Measurements from ENCODE around the gene ODC1. TPM values are rescaled to one million over a fixed set of nuclear protein-coding genes. Genes with fewer than 3 reads are reported as not detected.

ODC1 gene
- total RNA-seq, 2 donors from 2014 or later = 104 to 123 TPM

GRCh38 chr2:10473121-10473756 lies 25.1 kb upstream of the ODC1 start:
- Histone ChIP-seq H3K36me3 (no peaks in the 10 kb centered on the region), H3K4me3 (no peak overlapping the region), H3K27me3 (replicated peaks; ENCODE audit: insufficient read depth) (no peaks in the 10 kb centered on the region), H3K9me3 (no peaks in the 10 kb centered on the region), H3K27ac (no peak overlapping the region), H3K4me1 (ENCODE audit: control insufficient read depth in 1 of 2, low read depth in 2 of 2) (no peaks in the 10 kb centered on the region)
- TF ChIP-seq CTCF (IDR thresholded peaks at IDR 0.05) = no peak
- no peak for DNase-seq (ENCODE audit: low spot score)
- no peak for ATAC-seq (ENCODE audit: insufficient number of reproducible peaks, low FRiP score, low read depth)

GRCh38 chr2:10471955-10472354 lies 23.8 kb upstream of the ODC1 start:
- TF ChIP-seq CTCF (IDR thresholded peaks at IDR 0.05) = no peak
- DNase-seq (ENCODE audit: low spot score) (no peak), ATAC-seq (ENCODE audit: insufficient number of reproducible peaks, low FRiP score, low read depth) (no peak)
- Histone ChIP-seq H3K27ac (no peak overlapping the region), H3K4me1 (ENCODE audit: control insufficient read depth in 1 of 2, low read depth in 2 of 2) (no peaks in the 10 kb centered on the region), H3K36me3 (no peaks in the 10 kb centered on the region), H3K4me3 (no peak overlapping the region), H3K9me3 (no peaks in the 10 kb centered on the region), H3K27me3 (replicated peaks; ENCODE audit: insufficient read depth) (no peaks in the 10 kb centered on the region)

DNA sequence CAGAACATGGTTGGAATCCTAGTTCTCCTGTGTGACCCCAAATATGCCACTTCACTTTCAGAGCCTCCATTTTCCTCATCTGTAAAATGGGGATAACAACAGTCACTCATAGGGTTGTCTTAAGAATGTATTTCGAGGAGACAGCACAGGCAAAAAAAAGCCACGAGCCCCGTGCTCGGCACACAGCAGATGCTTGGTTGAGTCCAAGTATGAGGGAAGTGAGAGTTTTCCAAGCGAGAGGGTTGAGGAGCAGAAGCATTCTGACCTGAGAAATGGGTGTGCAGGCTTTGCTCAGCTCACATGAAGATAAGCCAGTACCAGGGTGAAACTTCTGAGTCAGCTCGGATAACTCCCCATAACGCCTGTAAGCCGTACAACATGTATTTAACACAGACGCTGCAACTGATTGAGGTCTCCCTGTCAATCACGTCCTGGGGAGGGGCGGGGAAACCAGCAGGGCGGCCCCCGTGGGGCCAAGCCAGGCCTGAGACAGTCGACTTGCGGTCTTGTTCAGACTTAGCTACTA lies 23.0 kb upstream of the ODC1 start:
- TF ChIP-seq CTCF (IDR thresholded peaks at IDR 0.05) = no peak
- H3K4me3 ChIP-seq = no peak overlapping the region
- DNase-seq (ENCODE audit: low spot score) = no peak
- no peaks in the 10 kb centered on the region for H3K4me1 ChIP-seq (ENCODE audit: control insufficient read depth in 1 of 2, low read depth in 2 of 2)
- H3K27me3 ChIP-seq (replicated peaks; ENCODE audit: insufficient read depth) = no peaks in the 10 kb centered on the region
- H3K9me3 ChIP-seq = no peaks in the 10 kb centered on the region
- no peak for ATAC-seq (ENCODE audit: insufficient number of reproducible peaks, low FRiP score, low read depth)
- no peaks in the 10 kb centered on the region for H3K36me3 ChIP-seq
- H3K27ac ChIP-seq = no peak overlapping the region

DNA sequence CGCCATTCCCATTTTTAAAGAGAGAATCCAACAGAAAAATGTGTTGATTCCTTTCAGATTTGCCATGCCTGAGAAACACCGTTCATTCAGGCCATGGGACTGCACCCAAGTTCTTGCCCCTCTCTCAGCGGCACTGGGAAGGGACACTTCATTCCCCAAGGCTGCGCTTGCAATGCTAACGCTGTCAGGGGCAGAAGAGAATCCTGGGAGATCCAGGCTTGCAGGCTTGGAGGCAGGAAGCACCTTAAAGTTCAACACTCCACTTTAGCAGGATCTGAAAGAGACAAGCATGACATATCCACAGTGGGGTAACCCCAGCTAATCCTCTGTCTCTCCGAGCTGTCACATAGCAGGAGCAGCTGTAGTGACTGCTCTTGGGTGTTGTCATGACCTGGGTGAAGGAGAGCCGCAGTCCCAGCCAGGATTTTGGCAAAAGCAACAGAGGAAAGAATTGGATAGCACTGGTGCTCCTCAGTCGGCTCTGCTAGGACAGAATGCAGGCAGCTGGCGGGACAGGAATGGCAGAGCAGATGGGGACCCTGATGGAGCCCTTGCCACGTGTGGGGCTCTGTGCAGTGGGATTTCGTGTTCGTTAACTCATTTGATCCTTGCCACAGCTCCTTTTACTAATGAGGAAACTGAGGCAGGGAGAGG lies 22.0 kb upstream of the ODC1 start:
- no peaks in the 10 kb centered on the region for H3K36me3 ChIP-seq
- DNase-seq (ENCODE audit: low spot score) = no peak
- H3K9me3 ChIP-seq = no peaks in the 10 kb centered on the region
- no peak for ATAC-seq (ENCODE audit: insufficient number of reproducible peaks, low FRiP score, low read depth)
- H3K27ac ChIP-seq = no peak overlapping the region
- no peaks in the 10 kb centered on the region for H3K27me3 ChIP-seq (replicated peaks; ENCODE audit: insufficient read depth)
- no peak overlapping the region for H3K4me3 ChIP-seq
- TF ChIP-seq CTCF (IDR thresholded peaks at IDR 0.05) = no peak
- H3K4me1 ChIP-seq (ENCODE audit: control insufficient read depth in 1 of 2, low read depth in 2 of 2) = no peaks in the 10 kb centered on the region

- no peaks in the 10 kb centered on the region for H3K36me3 ChIP-seq
- no peaks in the 10 kb centered on the region for H3K27me3 ChIP-seq (replicated peaks; ENCODE audit: insufficient read depth)
- no peak overlapping the region for H3K27ac ChIP-seq
- TF ChIP-seq CTCF (IDR thresholded peaks at IDR 0.05) = no peak
- DNase-seq (ENCODE audit: low spot score) (no peak), ATAC-seq (ENCODE audit: insufficient number of reproducible peaks, low FRiP score, low read depth) (no peak)
- H3K9me3 ChIP-seq = no peaks in the 10 kb centered on the region
- no peaks in the 10 kb centered on the region for H3K4me1 ChIP-seq (ENCODE audit: control insufficient read depth in 1 of 2, low read depth in 2 of 2)
- H3K4me3 ChIP-seq = no peak overlapping the region
Measured at GRCh38 chr2:10469301-10469700, 21.2 kb upstream of the ODC1 start.

Data from thoracic aorta (tissue), 2 donors.